Transverse colon (tissue), 4 donors: ENCODE results near the gene MTG2.

Source experiments
- CTCF ChIP-seq, 5 experiments: fragments of 200-600 bp in 3 of 5; fragments of 450-650 bp in 2 of 5; sonication (generic) in 3 of 5; IDR thresholded peaks; 1 replicate in 2 of 5; 2 replicates in 3 of 5; pipeline ENCODE4 v1.5.1; 2016 to 2017; ENCODE audit warnings: antibody characterized with exemption in 5 of 5, inconsistent platforms in 3 of 5, mild to moderate bottlenecking in 2 of 5, moderate library complexity in 1 of 5
- EP300 ChIP-seq: sonication (generic); formaldehyde crosslinking; IDR thresholded peaks from one replicate; pipeline ENCODE4 v1.6.1; 2017; ENCODE audit warnings: antibody characterized with exemption, low read depth
- POLR2A ChIP-seq: fragments of 450-650 bp; IDR thresholded peaks from one replicate; pipeline ENCODE4 v1.6.1; 2016; ENCODE audit warnings: antibody characterized with exemption, mild to moderate bottlenecking, moderate library complexity
- POLR2AphosphoS5 ChIP-seq, 3 donors: sonication (generic); formaldehyde crosslinking; IDR thresholded peaks; one replicate each; pipeline ENCODE4 v1.6.1; 2016; ENCODE audit warnings: antibody characterized with exemption in 3 of 3

GRCh38 chr20:62147125-62147524 lies 35.7 kb upstream of the MTG2 start:
- TF ChIP-seq POLR2A (no peak), CTCF (IDR thresholded peaks at IDR 0.05) (no peak), POLR2AphosphoS5 (IDR thresholded peaks at IDR 0.05) (no peak), EP300 (no peak)
